CD14-positive monocyte (primary cell): ENCODE results near the gene NKIRAS2. TPM values are rescaled to one million over a fixed set of nuclear protein-coding genes. Genes with fewer than 3 reads are reported as not detected.

Experiments used
- DNase-seq, 3 donors: peaks; one replicate each; pipeline ENCODE4 v3.0.0-alpha.2; 2011 to 2022
- H2AFZ ChIP-seq: 2 replicates; pipeline ENCODE4 v1.6.0; 2012; ENCODE audit warnings: mild to moderate bottlenecking, low read depth, low read length, inconsistent platforms; ENCODE audit not compliant: insufficient read depth, poor library complexity, severe bottlenecking
- H3K27ac ChIP-seq, 2 donors: 1 replicate in 1 of 2; 2 replicates in 1 of 2; pipeline ENCODE4 v1.5.1; 2012 to 2013; ENCODE audit warnings: low read length in 2 of 2, control low read depth in 1 of 2, inconsistent platforms in 1 of 2, low read depth in 1 of 2, mild to moderate bottlenecking in 1 of 2
- H3K27me3 ChIP-seq, 2 donors: one replicate each; pipeline versions ENCODE4 v1.6.0 to v1.6.1; 2011 to 2013; ENCODE audit warnings: low read length in 2 of 2; ENCODE audit not compliant: control insufficient read depth in 2 of 2, insufficient read depth in 2 of 2
- H3K36me3 ChIP-seq, 2 donors: replicated peaks in 1 of 2; 1 replicate in 1 of 2; 2 replicates in 1 of 2; pipeline versions ENCODE4 v1.5.1 to v1.6.1; 2012 to 2013; ENCODE audit warnings: low read length in 2 of 2, control low read depth in 1 of 2, inconsistent platforms in 1 of 2, mild to moderate bottlenecking in 1 of 2; ENCODE audit not compliant: insufficient read depth in 2 of 2, control insufficient read depth in 1 of 2
- H3K4me1 ChIP-seq, 2 donors: 1 replicate in 1 of 2; 2 replicates in 1 of 2; pipeline versions ENCODE4 v1.5.1 to v1.6.1; 2012 to 2013; ENCODE audit warnings: low read length in 2 of 2, control low read depth in 1 of 2, inconsistent platforms in 1 of 2, mild to moderate bottlenecking in 1 of 2, moderate library complexity in 1 of 2; ENCODE audit not compliant: insufficient read depth in 2 of 2, control insufficient read depth in 1 of 2
- H3K4me2 ChIP-seq: replicated peaks from 2 replicates; pipeline ENCODE3; 2012; ENCODE audit warnings: low read length, moderate library complexity, mild to moderate bottlenecking; ENCODE audit not compliant: poor library complexity, severe bottlenecking; ENCODE audit errors: extremely low read depth
- H3K4me3 ChIP-seq, 3 experiments: fragments of 200-600 bp in 1 of 3; sonication (generic) in 1 of 3; replicated peaks in 1 of 3; 1 replicate in 2 of 3; 2 replicates in 1 of 3; pipeline ENCODE4 v1.5.1; 2011 to 2013; ENCODE audit warnings: low read length in 3 of 3, mild to moderate bottlenecking in 3 of 3, control low read depth in 2 of 3, low read depth in 2 of 3, inconsistent platforms in 1 of 3, moderate library complexity in 1 of 3
- H3K79me2 ChIP-seq: 2 replicates; pipeline ENCODE4 v1.6.0; 2012; ENCODE audit warnings: mild to moderate bottlenecking, control low read depth, inconsistent platforms, low read length, moderate library complexity; ENCODE audit not compliant: insufficient read depth
- H3K9ac ChIP-seq: 2 replicates; pipeline ENCODE4 v1.6.0; 2017; ENCODE audit warnings: low read length, mild to moderate bottlenecking; ENCODE audit not compliant: insufficient read depth, poor library complexity, severe bottlenecking
- H3K9me3 ChIP-seq, 2 donors: replicated peaks in 1 of 2; 1 replicate in 1 of 2; 2 replicates in 1 of 2; pipeline versions ENCODE4 v1.5.1 to v1.6.1; 2012 to 2013; ENCODE audit warnings: low read length in 2 of 2, control low read depth in 1 of 2; ENCODE audit not compliant: control insufficient read depth in 1 of 2, insufficient read depth in 1 of 2
- H4K20me1 ChIP-seq: 2 replicates; pipeline ENCODE4 v1.6.0; 2012; ENCODE audit warnings: mild to moderate bottlenecking, low read length, control low read depth, moderate library complexity; ENCODE audit not compliant: insufficient read depth
- H3K27ac Mint-ChIP-seq, 7 donors: one replicate each; pipeline ENCODE4 v1.8.0; 2020; ENCODE audit warnings: mild to moderate bottlenecking in 7 of 7, mixed read lengths in 7 of 7, moderate library complexity in 6 of 7, inconsistent platforms in 2 of 7
- H3K27me3 Mint-ChIP-seq, 3 donors: one replicate each; pipeline ENCODE4 v1.8.0; 2021 to 2022; ENCODE audit warnings: low read depth in 3 of 3, mild to moderate bottlenecking in 3 of 3, mixed read lengths in 3 of 3, moderate library complexity in 3 of 3, inconsistent platforms in 1 of 3
- H3K36me3 Mint-ChIP-seq, 2 donors: one replicate each; pipeline ENCODE4 v1.8.0; 2020; ENCODE audit warnings: mixed read lengths in 2 of 2, inconsistent platforms in 1 of 2, mild to moderate bottlenecking in 1 of 2
- H3K4me1 Mint-ChIP-seq: one replicate; pipeline ENCODE4 v1.8.0; 2020; ENCODE audit warnings: mild to moderate bottlenecking, mixed read lengths
- H3K4me3 Mint-ChIP-seq, 2 donors: one replicate each; pipeline ENCODE4 v1.8.0; 2020; ENCODE audit warnings: mild to moderate bottlenecking in 2 of 2, mixed read lengths in 2 of 2, moderate library complexity in 1 of 2
- H3K9me3 Mint-ChIP-seq, 7 donors: one replicate each; pipeline ENCODE4 v1.8.0; 2020 to 2022; ENCODE audit warnings: mixed read lengths in 7 of 7, mild to moderate bottlenecking in 6 of 7, moderate library complexity in 6 of 7, inconsistent platforms in 2 of 7
- WGBS: methylation state at CpG from one replicate; pipeline ENCODE4 v1.1.5; 2013; ENCODE audit warnings: missing lambda C conversion rate; ENCODE audit not compliant: insufficient coverage; 5-methylcytosine and 5-hydroxymethylcytosine counted together
- intact Hi-C, 2 donors: fragments of 100-400 bp; cut with micrococcal nuclease; formaldehyde crosslinking; loops; one replicate each; pipeline versions ENCODE4 v1.15.0 to v1.15.1; 2023
- polyA minus RNA-seq: library from RNA; depleted of rRNA, polyadenylated mRNA; stranded (reverse); fragments of >200 nt; gene quantifications from 2 replicates; pipeline ENCODE4 v1.2.3, GENCODE V29; 2012
- polyA plus RNA-seq, 3 donors: library from polyadenylated mRNA; depleted of rRNA in 1 of 3; unstranded in 2 of 3; stranded (reverse) in 1 of 3; fragments of 300-500 nt in 2 of 3; fragments of >200 nt in 1 of 3; fragmentation: Illumina TruSeq in 2 of 3; gene quantifications; 1 replicate in 2 of 3; 2 replicates in 1 of 3; pipeline ENCODE4 v1.2.3, GENCODE V29; 2012 to 2021
- total RNA-seq, 12 experiments: library from RNA in 1 of 12; stranded (reverse) in 1 of 12; fragments of 120-200 nt in 1 of 12; gene quantifications; one replicate each; pipeline ENCODE4 v1.2.4 and lab custom pipeline; 2013 to 2026; ENCODE audit warnings: mixed read lengths in 6 of 12, inconsistent platforms in 1 of 12
- TF ChIP-seq, protein P1 (sequence below): fragments of 200-600 bp; IDR thresholded peaks from one replicate; pipeline ENCODE4 v1.8.0; 2022; ENCODE audit warnings: antibody characterized with exemption, mild to moderate bottlenecking

The NKIRAS2 gene
- total RNA-seq (2013) = 56.7 TPM
- polyA plus RNA-seq (10 to 100 TPM; 51.1 to 77.1 (median 69.9) TPM), polyA minus RNA-seq (23.3 and 39.7 TPM in 2 replicates), total RNA-seq (lab: John Stamatoyannopoulos, UW) (20.9 to 69.5 (median 43.9) reads per million in 11 experiments)

DNA sequence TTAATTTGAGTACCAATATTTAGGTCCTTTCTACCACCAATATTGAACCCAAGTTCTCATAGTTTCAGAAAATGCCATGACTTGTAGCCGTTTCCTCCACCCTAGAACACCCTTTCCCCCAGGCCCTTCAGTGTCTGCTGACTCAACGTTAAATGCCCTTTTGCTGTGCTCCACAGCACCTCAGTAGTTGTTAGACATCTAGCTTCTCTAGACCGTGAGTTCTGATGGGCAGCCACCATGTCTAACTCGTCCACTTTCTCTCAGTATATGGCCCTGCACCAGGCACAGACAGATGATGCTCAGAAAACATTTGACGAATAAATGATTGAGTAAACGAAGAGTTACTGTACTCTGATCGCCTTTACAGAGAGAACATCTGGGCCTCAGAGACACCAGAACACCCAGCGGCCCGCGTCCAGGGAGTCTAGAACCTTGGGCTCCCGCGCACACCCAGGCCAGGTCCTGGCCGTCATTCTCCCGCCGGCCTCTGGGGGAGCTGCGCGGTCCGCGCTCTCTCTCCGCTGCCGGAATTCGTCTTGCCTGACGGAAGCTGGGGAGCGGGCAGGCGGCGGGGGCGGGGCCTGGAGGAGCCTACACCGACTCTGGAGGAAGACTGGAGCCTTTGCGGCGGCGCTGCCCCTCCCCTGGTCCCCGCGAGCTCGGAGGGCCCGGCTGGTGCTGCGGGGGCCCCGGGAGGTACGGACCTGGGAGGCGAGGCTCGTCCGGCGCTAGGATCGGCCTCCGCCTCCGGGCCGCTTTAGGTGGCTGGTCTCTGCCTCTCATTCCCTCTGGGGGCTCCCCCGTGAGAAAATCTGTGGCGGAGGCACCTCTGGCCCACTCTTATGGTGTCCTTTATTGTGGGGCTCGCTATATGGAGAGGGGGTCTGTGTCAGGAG is at the start of gene NKIRAS2:
TSS of gene NKIRAS2 (plus strand) at position 582 of the 896 bp plus-strand sequence. CDS start 1,488 bp downstream, outside the sequence.
- Mint-ChIP-seq H3K4me3 (peak within 1 kb of the TSS; percentile 87 to 90), H3K36me3 (peaks cover 24 to 40% of the 10 kb centered on the region in 2 donors), H3K27me3 (no peaks in the 10 kb centered on the region), H3K9me3 (peaks cover 0 to 3% (median 0%) of the 10 kb centered on the region in 7 donors), H3K27ac (peak within 1 kb of the TSS; percentile 85 to 96 (median 90)), H3K4me1 (peaks cover 73% of the 10 kb centered on the region)
- intact Hi-C loops = loop anchor here in 1 of 2 donors (10.0 kb wide), 1 partner anchor 165 kb away; the partner anchor contains the start of genes HCRT and KCNH4
- TF ChIP-seq, protein P1, sequence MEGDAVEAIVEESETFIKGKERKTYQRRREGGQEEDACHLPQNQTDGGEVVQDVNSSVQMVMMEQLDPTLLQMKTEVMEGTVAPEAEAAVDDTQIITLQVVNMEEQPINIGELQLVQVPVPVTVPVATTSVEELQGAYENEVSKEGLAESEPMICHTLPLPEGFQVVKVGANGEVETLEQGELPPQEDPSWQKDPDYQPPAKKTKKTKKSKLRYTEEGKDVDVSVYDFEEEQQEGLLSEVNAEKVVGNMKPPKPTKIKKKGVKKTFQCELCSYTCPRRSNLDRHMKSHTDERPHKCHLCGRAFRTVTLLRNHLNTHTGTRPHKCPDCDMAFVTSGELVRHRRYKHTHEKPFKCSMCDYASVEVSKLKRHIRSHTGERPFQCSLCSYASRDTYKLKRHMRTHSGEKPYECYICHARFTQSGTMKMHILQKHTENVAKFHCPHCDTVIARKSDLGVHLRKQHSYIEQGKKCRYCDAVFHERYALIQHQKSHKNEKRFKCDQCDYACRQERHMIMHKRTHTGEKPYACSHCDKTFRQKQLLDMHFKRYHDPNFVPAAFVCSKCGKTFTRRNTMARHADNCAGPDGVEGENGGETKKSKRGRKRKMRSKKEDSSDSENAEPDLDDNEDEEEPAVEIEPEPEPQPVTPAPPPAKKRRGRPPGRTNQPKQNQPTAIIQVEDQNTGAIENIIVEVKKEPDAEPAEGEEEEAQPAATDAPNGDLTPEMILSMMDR = peak; percentile 96
- Histone ChIP-seq H3K4me1 (peaks cover 69 to 82% of the 10 kb centered on the region in 2 donors), H2AFZ (peak within 1 kb of the TSS; percentile 66), H4K20me1 (no peaks in the 10 kb centered on the region), H3K4me2 (peak within 1 kb of the TSS; percentile 89), H3K27me3 (no peaks in the 10 kb centered on the region), H3K79me2 (peaks cover 74% of the 10 kb centered on the region), H3K27ac (peak within 1 kb of the TSS; percentile 66 to 90), H3K4me3 (peak within 1 kb of the TSS; percentile 90 to 98 (median 97)), H3K9ac (peak within 1 kb of the TSS; percentile 88), H3K36me3 (peaks cover 12 to 21% of the 10 kb centered on the region in 2 donors), H3K9me3 (no peaks in the 10 kb centered on the region)
- 5% methylated on average over 47 of the region's 49 CpGs for WGBS
- peak; percentile 90 for DNase-seq

DNA sequence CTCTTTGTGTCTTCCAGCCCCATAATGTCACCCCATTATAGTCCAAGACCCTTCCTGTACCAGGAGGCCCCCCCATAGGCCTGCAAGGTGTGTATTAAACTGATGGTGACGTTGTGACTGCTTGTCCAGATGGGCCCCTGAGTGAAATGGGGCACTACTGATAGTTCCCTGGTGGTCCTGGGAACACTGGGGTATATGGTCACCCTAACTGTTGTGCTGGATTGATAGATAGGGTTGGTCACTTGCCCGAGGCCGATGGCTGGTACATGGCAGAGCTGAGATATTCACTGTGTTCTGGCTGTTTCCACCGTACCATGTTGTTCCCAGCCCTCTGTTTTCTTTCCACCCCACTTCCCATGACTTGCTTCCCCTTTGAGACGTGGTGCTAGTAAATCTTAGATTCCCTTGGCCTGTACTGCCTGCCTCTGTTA is 49.0 kb upstream of the NKIRAS2 start:
- DNase-seq = no peak
- H3K27me3 ChIP-seq = no peaks in the 10 kb centered on the region
- peak overlapping the region in 4 of 7 donors; percentile 42 to 82 (median 58) for H3K27ac Mint-ChIP-seq
- peaks cover 39 to 63% of the 10 kb centered on the region in 2 donors for H3K36me3 Mint-ChIP-seq
- TF ChIP-seq, protein P1 = no peak
- H3K36me3 ChIP-seq = peaks cover 51 to 68% of the 10 kb centered on the region in 2 donors
- peaks cover 74% of the 10 kb centered on the region for H3K79me2 ChIP-seq
- peak overlapping the region in 1 of 2 donors; percentile 62 for H3K27ac ChIP-seq
- H4K20me1 ChIP-seq = peaks cover 90% of the 10 kb centered on the region
- H3K4me2 ChIP-seq = no peak overlapping the region
- peaks cover 37% of the 10 kb centered on the region for H3K4me1 Mint-ChIP-seq
- H3K9ac ChIP-seq = no peak overlapping the region
- no peak overlapping the region for H3K4me3 ChIP-seq
- 92% methylated on average over 1 of the region's 5 CpGs for WGBS
- intact Hi-C loops = loop anchor here in 1 of 2 donors (5.0 kb wide), 1 partner anchor 34 kb away; no protein-coding TSS in a partner anchor
- H2AFZ ChIP-seq = no peak overlapping the region
- no peaks in the 10 kb centered on the region for H3K9me3 ChIP-seq
- H3K27me3 Mint-ChIP-seq = peaks cover 0 to under 1% (median 0%) of the 10 kb centered on the region in 3 donors
- peaks cover 13 to 32% of the 10 kb centered on the region in 2 donors for H3K4me1 ChIP-seq
- H3K9me3 Mint-ChIP-seq = no peaks in the 10 kb centered on the region
- no peak overlapping the region for H3K4me3 Mint-ChIP-seq
